Colonic mucosa (tissue), 4 donors: ENCODE measurements around the gene SNPH. TPM values are rescaled to one million over a fixed set of nuclear protein-coding genes. Genes with fewer than 3 reads are reported as not detected.
"Not testable (repeated sequence)": the region's sequence is repeated elsewhere in the genome, so short reads cannot be mapped to it uniquely, and the experiment has no call there.

Experiments used
- DNase-seq: peaks from one replicate; pipeline ENCODE4 v3.0.0-alpha.2; 2020
- H3K27ac ChIP-seq: fragments of 200-600 bp; one replicate; pipeline ENCODE4 v1.8.0; 2021
- H3K27me3 ChIP-seq: fragments of 200-600 bp; one replicate; pipeline ENCODE4 v1.8.0; 2021
- H3K36me3 ChIP-seq: fragments of 200-600 bp; one replicate; pipeline ENCODE4 v1.8.0; 2021
- H3K4me1 ChIP-seq: fragments of 200-600 bp; one replicate; pipeline ENCODE4 v1.8.0; 2021; ENCODE audit warnings: mild to moderate bottlenecking
- H3K4me3 ChIP-seq: fragments of 200-600 bp; one replicate; pipeline ENCODE4 v1.8.0; 2021
- H3K9ac ChIP-seq, 2 donors: one replicate each; pipeline ENCODE4 v1.7.0; 2013; ENCODE audit warnings: control low read depth in 2 of 2, low read depth in 2 of 2, low read length in 2 of 2
- H3K9me3 ChIP-seq: fragments of 200-600 bp; one replicate; pipeline ENCODE4 v1.8.0; 2021
- CTCF ChIP-seq: fragments of 200-600 bp; IDR thresholded peaks from one replicate; pipeline ENCODE4 v1.8.0; 2022; ENCODE audit warnings: antibody characterized with exemption, mild to moderate bottlenecking
- intact Hi-C: fragments of 100-400 bp; cut with DNase I; formaldehyde crosslinking; loops from one replicate; pipeline ENCODE4 v1.14.1; 2022
- total RNA-seq, 2 donors: library from RNA; stranded (reverse); fragmentation: NEBNext Ultra II Directional in 1 of 2; extraction: Animal tissue kit (Norgen Biotek cat#: 25700) in 1 of 2; gene quantifications; one replicate each; pipeline ENCODE4 v1.2.1, GENCODE V29; 2021
- donor health status: healthy.
- donor health status: DM: no; HTN: no; CAD: no.
- donor health status: DM: no; HTN: no; CAD: no.

The SNPH gene
- total RNA-seq, 2 donors from 2014 or later: 1.9 to 2.4 TPM

DNA sequence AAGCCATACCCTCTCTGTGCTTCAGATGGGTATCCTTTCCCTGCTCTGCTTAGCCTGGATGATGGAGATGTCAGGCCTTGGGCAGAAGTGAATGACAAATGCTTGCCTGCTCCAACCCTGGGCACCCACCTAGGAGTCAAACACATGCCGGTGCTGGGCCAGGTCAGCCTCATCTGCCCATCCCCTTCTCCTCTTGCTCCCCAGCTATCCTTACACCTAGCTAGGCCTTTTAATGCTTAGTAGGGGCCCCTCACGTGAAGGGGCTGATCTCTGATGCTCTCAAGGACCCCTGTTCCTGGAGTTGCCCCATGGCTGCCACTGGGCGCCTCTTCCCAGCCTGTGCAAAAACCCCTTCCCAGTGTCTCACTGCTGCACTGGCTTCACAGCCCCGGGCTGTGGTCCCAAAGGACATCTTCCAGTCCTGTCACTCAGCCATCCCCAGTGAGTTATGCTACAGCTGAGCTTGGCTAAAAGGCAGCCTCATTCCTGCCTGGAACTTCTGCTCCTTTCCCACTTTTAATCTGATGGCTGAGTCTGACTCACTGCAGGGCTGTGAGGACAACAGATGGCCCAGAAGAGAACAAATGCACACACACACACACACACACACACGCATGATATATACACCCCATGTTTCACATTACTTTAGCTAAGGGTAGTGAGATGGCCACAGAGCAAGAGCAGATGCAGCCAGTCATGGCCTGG lies 75.6 kb downstream of the SNPH start:
- H3K36me3 ChIP-seq: no peaks in the 10 kb centered on the region
- no peak overlapping the region for H3K27ac ChIP-seq
- no peaks in the 10 kb centered on the region for H3K9me3 ChIP-seq
- H3K27me3 ChIP-seq: no peaks in the 10 kb centered on the region
- peak; percentile 7 for DNase-seq
- no peak overlapping the region for H3K4me3 ChIP-seq
- H3K9ac ChIP-seq: no peak overlapping the region
- H3K4me1 ChIP-seq: no peaks in the 10 kb centered on the region
- TF ChIP-seq CTCF: no peak
- intact Hi-C loops: no loop called here

DNA sequence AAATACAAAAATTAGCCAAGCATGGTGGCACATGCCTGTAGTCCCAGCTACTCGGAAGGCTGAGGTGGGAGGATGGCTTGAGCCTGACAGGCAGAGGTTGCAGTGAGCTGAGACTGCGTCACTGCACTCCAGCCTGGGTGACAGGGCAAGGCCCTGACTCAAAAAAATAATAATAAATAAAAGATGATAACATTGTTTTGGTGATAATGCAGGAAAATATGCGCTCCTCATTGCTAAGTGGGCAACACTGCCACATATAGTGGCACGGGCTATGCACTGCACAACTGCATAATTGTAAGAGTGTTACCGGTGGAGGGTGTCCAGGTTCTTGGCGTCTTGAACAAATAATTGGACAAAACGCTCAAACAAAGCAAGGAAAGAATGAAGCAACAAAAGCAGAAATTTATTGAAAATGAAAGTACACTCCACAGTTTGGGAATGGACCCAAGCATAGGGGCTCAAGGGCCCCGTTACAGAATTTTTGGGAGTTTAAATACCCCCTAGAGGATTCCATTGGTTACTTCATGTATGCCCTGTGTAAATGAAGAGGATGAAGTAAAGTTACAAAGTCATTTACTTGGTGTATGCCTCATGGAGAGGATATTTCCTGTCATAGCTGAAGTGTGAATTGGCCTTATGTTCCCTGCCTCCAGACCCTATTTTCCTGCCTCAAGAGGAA lies 77.5 kb downstream of the SNPH start:
- H3K4me3 ChIP-seq, H3K36me3 ChIP-seq, intact Hi-C loops: not testable (repeated sequence)

DNA sequence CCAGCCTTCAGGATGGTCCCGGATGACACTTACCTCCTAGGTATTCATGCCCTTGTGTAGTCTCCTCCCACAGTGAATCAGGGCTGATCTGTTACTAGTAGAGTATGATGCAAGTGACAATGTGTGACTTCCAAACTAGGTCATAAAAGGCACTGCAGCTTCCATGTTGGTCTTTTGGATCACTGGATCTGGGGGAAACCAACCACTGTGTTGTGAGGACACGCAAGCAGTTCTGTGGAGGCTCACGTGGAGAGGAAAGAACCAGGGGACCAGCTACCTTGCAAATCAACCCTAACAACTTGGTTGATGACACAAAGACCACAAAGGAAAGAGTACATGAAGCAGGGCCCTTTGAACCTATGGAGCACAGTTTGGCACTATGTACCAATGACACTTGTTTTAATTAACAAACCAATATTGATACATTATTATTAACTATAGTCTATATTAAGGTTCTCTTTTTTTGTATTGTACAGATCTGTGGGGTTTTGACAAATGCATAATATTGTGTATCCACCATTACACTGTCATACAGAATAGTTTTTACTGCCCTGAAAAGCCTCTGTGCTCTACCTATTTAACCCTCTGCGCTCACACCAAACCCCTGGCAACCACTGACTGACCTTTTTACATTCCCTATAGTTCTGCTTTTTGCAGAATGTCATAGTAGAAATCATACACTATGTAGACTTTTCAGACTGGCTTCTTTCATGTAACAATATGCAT lies 79.1 kb downstream of the SNPH start:
- TF ChIP-seq CTCF: no peak
- Histone ChIP-seq H3K4me1 (no peaks in the 10 kb centered on the region), H3K36me3 (no peaks in the 10 kb centered on the region), H3K4me3 (no peak overlapping the region), H3K27ac (no peak overlapping the region), H3K9ac (no peak overlapping the region), H3K9me3 (no peaks in the 10 kb centered on the region), H3K27me3 (no peaks in the 10 kb centered on the region)
- intact Hi-C loops: no loop called here
- peak; percentile 12 for DNase-seq

More for the DNA sequence above, 77.5 kb downstream of the SNPH start:
- H3K27me3 ChIP-seq, H3K4me1 ChIP-seq, H3K9me3 ChIP-seq, DNase-seq, H3K27ac ChIP-seq, H3K9ac ChIP-seq: not testable (repeated sequence)

DNA sequence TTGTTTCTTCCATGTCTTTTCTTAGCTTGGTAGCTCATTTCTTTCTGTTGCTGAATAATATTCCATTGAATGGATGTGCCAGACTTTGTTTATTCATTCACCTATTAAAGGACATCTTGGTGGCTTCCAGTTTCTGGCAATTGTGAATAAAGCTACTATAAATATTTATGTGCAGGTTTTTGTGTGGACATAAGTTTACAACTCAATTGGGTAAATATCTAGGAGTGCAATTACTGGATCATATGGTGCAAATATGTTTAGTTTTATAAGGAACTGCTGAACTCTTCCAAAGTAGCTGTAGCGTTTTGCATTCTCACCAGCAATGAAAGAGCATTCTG lies 79.6 kb downstream of the SNPH start:
- TF ChIP-seq CTCF: no peak
- H3K9ac ChIP-seq: no peak overlapping the region
- H3K27me3 ChIP-seq: no peaks in the 10 kb centered on the region
- no peak overlapping the region for H3K4me3 ChIP-seq
- no peaks in the 10 kb centered on the region for H3K36me3 ChIP-seq
- intact Hi-C loops: no loop called here
- no peaks in the 10 kb centered on the region for H3K9me3 ChIP-seq
- H3K4me1 ChIP-seq: no peaks in the 10 kb centered on the region
- no peak overlapping the region for H3K27ac ChIP-seq
- no peak for DNase-seq

DNA sequence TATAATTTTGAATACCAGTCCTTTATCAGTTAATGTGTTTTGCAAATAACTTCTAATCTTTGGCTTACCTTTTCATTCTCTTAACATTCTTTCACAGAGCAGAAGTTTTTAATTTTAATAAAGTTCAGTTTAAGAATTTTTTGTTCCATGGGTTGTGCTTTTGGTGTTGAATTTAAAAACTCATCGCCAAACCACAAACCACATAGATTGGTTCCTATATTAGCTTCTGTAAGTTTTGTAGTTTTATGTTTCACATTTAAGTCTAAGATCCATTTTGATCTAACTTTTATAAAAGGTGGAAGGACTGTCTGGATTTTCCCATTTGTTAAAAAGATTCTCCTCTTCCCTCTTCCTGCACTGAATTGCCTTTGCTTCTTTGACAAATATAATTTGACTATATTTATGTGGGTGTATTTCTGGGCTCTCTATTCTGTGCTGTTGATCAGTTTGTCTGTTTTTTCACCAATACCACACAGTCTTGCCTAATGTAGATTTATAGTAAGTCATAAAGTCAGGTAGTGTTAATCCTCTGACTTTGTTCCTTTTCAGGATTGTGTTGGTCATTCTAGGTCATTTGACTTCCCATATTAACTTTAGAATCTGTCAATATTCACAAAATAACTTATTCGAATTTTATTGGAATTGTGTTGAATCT lies 80.3 kb downstream of the SNPH start:
- Histone ChIP-seq H3K9ac (no peak overlapping the region), H3K4me3 (no peak overlapping the region), H3K36me3 (no peaks in the 10 kb centered on the region), H3K9me3 (no peaks in the 10 kb centered on the region), H3K27ac (no peak overlapping the region), H3K4me1 (no peaks in the 10 kb centered on the region), H3K27me3 (no peaks in the 10 kb centered on the region)
- TF ChIP-seq CTCF: no peak
- DNase-seq: no peak
- intact Hi-C loops: no loop called here
